ENCODE measurements around the gene LSM4.

GRCh38 chr19:18266771-18267686, 55.8 kb downstream of the LSM4 start:
- TF ChIP-seq CTCF (conservative IDR thresholded peaks at IDR 0.05; ENCODE audit: low read depth, low read length) (no peak), EZH2 (IDR thresholded peaks at IDR 0.05; ENCODE audit: low read length, unreplicated experiment) (no peak), EZH2phosphoT487 (IDR thresholded peaks at IDR 0.05; ENCODE audit: borderline replicate concordance, low read length) (no peak)

Measured in PC-3 (cell line).